GM19099 (cell line): ENCODE data around the gene KRTAP12-1.

Experiments
- POLR2A ChIP-seq: IDR thresholded peaks from 3 replicates; pipeline ENCODE4 v1.6.1; 2011; ENCODE audit warnings: low read depth; ENCODE audit not compliant: insufficient read length; ENCODE audit errors: extremely low read depth

Gene KRTAP12-1

GRCh38 chr21:44713846-44714245 lies 31.9 kb upstream of the KRTAP12-1 start:
- no peak for TF ChIP-seq POLR2A

- TF ChIP-seq POLR2A: no peak
These were observed 31.2 kb upstream of the KRTAP12-1 start for GRCh38 chr21:44713130-44713529.

DNA sequence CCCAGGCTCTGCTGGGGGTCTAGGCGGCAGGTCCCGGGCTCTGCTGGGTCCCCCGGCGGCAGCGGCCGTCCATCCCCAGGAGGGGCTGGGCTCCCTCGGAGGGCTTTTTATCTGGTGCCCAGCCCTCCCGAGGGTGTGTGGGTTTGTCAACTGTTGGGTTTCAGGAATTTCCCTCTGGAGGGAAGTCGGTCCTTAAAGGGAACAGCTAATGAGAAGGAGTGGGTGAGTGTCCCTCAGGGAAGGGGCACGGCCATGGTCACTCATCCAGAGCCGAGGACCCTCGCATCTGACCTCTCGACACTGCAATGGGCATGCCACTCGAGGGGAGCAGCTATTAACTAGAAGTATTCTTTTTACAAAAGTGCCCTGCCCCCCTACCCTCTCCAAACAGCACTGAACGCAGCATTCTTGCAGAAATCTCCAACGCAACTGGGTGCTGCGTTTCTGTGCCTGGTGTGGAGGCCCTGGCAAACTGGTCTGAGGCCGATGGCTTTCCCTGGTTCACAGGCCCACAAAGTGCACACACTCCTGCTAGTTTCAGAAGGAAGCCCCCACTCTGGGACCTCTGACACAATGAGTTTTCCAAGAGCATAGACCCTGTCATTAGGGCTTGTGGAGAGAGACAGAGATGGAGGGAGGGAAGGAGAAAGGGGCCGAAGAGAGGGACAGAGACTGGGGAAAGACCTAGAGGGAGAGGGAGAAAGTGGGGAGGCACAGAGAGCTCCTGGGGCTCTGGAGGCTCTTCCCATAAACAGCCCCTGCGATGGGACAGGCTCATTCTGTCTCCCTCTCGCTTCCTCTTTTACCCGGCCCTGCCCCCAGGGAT lies 30.5 kb upstream of the KRTAP12-1 start:
- TF ChIP-seq POLR2A: no peak

DNA sequence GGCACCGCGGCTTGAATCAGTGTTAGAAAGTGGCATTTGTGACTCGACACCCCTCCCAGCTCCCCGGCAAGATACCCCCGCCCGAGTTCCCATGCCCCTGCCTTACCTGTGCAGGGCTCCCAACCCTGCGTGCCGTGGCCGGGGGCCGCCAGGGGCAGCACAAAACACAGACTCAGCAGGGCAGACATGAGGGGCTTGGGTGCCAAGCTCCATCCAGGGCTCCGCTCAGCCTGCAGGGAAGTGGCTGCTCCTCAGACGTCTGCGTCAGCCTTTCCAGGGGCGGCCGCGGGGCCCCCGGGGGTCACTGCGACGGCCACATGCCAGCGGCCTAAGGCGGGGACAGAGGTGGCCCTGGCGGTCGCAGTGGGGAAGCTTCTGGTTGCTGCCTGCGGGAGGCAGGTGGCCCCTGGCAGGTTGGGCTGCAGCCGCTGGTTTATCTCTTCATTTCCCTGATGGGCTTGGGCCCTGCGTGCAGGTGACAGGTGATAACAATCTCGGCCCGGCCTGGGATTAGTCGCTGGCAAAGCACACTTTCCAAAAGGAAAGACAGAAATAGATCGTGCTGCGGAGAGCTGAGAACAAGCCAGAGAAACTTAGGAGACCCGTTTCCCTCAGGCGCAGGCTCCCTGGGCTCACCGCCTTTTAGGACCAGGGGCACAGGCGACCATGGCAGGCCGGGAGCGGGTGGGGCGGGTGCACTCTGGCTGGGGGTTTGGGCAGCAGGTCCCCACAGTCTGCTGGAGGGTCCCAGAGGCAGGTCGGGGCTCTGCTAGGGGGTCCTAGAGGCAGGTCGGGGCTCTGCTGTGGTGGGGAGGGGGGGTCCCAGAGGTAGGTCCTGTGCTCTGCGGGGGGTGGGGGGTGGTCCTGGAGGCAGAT lies 29.6 kb upstream of the KRTAP12-1 start, which contains the start of gene TSPEAR:
Gene TSPEAR (minus strand): TSS at position 246 of the 876 bp plus-strand sequence. CDS start 58 bp downstream, at position 188.
- TF ChIP-seq POLR2A: no peak

DNA sequence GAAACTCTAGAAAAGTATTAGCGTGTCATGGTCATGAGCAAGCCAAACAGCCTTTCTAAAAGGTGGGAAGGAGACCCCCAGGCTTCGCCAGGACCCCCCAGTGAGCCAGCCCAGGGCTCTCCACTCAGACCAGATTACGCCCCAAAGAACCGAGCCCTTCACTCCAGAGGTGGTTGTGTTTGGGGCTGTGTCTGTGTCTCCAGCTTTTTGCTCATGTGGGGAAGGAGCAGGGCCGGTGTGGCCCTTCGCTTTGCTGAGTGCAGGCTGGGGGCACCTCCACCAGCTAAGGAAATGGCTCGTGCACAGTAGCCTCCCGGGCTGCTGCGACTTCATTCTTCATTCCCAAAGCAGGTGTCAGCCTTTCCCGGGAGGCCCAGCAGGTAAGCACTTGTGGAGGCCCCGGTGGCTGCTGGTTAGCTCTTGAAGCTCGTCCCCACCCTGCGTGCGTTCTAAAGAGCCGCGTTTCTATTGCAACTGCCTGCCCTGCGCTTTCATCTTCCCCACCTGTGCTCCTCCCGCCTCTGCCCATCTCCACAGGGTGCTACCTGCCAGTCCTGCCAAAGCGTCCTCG lies 28.9 kb upstream of the KRTAP12-1 start:
- no peak for TF ChIP-seq POLR2A

- TF ChIP-seq POLR2A: no peak
These were observed 28.3 kb upstream of the KRTAP12-1 start for GRCh38 chr21:44710294-44710665.

- no peak for TF ChIP-seq POLR2A
These were observed 27.7 kb upstream of the KRTAP12-1 start for GRCh38 chr21:44709426-44710293.

DNA sequence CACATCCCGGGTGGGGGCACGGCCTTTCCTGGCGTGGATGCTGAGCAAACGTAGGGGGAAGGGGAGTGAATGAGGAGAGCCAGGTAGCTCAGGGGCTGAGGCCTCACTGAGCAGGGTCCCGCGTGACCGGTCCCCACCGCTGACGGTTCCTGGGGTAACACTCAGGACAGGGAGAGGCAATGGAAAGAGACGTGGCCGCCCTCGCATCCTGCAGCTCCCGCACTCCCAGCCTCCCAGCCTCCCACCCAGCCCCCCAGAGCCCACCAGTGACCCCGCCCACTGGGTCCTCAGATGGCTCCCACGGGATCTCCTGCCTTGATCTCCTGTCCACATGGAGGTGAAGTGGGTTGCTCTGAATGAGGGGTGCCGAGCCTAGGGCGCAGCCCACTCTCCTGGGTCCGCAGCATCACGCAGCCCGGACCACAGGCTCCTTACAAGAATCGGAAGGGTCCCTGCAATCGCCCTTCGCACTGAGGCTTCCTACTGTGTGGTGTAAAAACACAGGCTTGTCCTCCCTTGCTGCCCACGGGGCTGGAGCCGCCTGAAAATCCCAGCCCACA lies 27.0 kb upstream of the KRTAP12-1 start:
- TF ChIP-seq POLR2A: no peak

- no peak for TF ChIP-seq POLR2A
These were observed 26.4 kb upstream of the KRTAP12-1 start for GRCh38 chr21:44708213-44708865.

DNA sequence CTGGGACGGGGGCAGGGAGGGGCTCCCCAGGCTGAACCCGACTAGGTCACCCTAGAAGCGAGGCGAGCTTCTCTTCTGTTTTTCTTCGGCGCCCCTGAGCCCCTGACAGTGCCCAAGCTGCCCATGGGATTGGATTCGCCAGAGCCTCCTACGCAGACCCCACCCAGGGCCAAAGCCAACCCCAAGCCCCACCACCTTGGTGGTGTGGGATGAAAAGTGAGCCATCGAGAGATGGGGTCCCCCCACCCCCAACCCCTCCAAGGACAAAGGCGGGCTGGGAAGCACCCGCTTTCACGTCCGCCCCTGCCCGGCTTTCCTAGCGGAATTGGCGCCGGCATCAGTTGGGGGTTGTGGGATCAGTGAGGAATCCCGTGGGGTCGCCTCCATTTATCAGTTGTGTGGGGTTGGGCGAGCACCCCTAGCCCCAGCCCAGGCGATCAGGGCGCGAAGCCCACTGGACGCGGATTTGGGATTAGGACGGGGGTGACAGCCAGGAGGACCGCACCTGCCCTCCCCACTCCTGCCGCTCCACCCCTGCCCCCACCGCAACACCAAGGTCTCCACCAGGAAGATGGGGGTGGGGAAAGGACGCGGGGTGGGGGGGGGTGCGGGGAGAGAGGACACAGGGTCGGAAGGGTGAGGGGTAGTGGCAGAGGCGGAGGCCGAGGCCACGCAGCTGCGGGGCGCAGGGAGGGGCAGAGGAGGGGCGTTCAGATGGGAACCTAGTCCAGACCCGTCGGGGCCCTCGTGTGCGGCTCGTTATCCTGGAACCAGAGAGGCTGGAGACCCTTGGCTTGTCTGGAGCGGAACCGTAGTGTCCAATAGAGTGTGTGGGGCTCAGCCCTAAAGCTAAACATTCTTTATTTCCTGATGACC lies 25.0 kb upstream of the KRTAP12-1 start:
- TF ChIP-seq POLR2A: no peak

- TF ChIP-seq POLR2A: no peak
These were observed 24.2 kb upstream of the KRTAP12-1 start for GRCh38 chr21:44706026-44706705.

DNA sequence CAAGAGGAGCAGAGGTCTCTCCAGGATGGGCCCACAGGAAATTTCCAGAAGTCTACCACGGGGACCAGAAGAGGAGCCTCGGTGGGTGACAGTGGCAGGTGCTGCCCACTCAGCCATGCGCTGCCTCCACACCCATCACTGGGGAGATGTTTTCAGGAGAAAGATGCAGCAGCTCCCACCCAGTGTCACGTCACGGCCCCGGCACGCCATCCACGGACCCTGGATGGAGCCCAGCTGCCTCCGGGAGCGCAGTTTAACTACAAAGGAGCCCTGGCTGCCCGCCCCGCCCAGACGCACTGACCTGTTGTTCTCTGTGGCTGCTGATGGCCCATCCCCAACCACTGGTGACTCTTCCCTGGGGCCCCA lies 22.7 kb upstream of the KRTAP12-1 start:
- no peak for TF ChIP-seq POLR2A
